Stomach (tissue), 9 donors: ENCODE results near the gene MUC21. TPM values are rescaled to one million over a fixed set of nuclear protein-coding genes. Genes with fewer than 3 reads are reported as not detected.

Experiments
- DNase-seq, 2 donors: peaks; one replicate each; pipeline versions ENCODE4 v3.0.0 to v3.0.0-alpha.2; 2013 to 2019
- H3K27ac ChIP-seq, 5 donors: fragments of 200-600 bp in 4 of 5; sonication (generic) in 4 of 5; one replicate each; pipeline ENCODE4 v1.5.1; 2013 to 2019; ENCODE audit warnings: mild to moderate bottlenecking in 1 of 5, moderate library complexity in 1 of 5
- H3K27me3 ChIP-seq, 3 donors: fragments of 200-600 bp; sonication (generic); one replicate each; pipeline ENCODE4 v1.5.1; 2017 to 2019; ENCODE audit warnings: mixed run types in 1 of 3
- H3K36me3 ChIP-seq, 4 donors: fragments of 200-600 bp; sonication (generic); 1 replicate in 3 of 4; 2 replicates in 1 of 4; pipeline ENCODE4 v1.5.1; 2016 to 2019
- H3K4me1 ChIP-seq, 4 donors: fragments of 200-600 bp; sonication (generic); one replicate each; pipeline ENCODE4 v1.5.1; 2016 to 2019
- H3K4me3 ChIP-seq, 4 donors: fragments of 200-600 bp; sonication (generic) in 3 of 4; one replicate each; pipeline ENCODE4 v1.5.1; 2016 to 2019; ENCODE audit warnings: mild to moderate bottlenecking in 1 of 4
- H3K9me3 ChIP-seq, 4 donors: fragments of 200-600 bp; sonication (generic); one replicate each; pipeline ENCODE4 v1.5.1; 2016 to 2019
- EP300 ChIP-seq: sonication (generic); formaldehyde crosslinking; IDR thresholded peaks from one replicate; pipeline ENCODE4 v1.6.1; 2017; ENCODE audit warnings: antibody characterized with exemption
- POLR2A ChIP-seq, 4 donors: fragments of 450-650 bp; IDR thresholded peaks; one replicate each; pipeline ENCODE4 v1.6.1; 2016; ENCODE audit warnings: antibody characterized with exemption in 4 of 4, control low read depth in 2 of 4, mild to moderate bottlenecking in 1 of 4, moderate library complexity in 1 of 4
- POLR2AphosphoS5 ChIP-seq, 3 donors: sonication (generic); formaldehyde crosslinking; IDR thresholded peaks; one replicate each; pipeline ENCODE4 v1.6.1; 2016; ENCODE audit warnings: antibody characterized with exemption in 3 of 3
- WGBS, 5 donors: extraction: QIAGEN DNeasy Blood & Tissue Kit in 3 of 5; methylation state at CpG; one replicate each; pipeline versions ENCODE4 v1.1.5 to v1.1.7; 2013 to 2018; 5-methylcytosine and 5-hydroxymethylcytosine counted together
- intact Hi-C: fragments of 100-400 bp; cut with DNase I; formaldehyde crosslinking; loops from one replicate; pipeline ENCODE4 v1.15.1; 2023; ENCODE audit warnings: low total_unique reads
- polyA plus RNA-seq, 3 donors: library from polyadenylated mRNA; stranded (reverse); fragments of 200-250 nt; gene quantifications; one replicate each; pipeline ENCODE4 v1.2.3, GENCODE V29; 2013
- total RNA-seq, 5 donors: library from RNA; depleted of rRNA; stranded (reverse); fragments of >200 nt; gene quantifications; one replicate each; pipeline versions ENCODE4 v1.1.0 to v1.2.3, GENCODE V29; 2014 to 2016
- TF ChIP-seq, protein P1 (sequence below), 7 experiments: fragments of 450-650 bp in 4 of 7; fragments of 200-600 bp in 3 of 7; sonication (generic) in 3 of 7; IDR thresholded peaks; one replicate each; pipeline ENCODE4 v1.5.1; 2016 to 2019; ENCODE audit warnings: antibody characterized with exemption in 7 of 7, control low read depth in 2 of 7, mild to moderate bottlenecking in 1 of 7
- donor health status: healthy with polysubstance abuse.
- donor health status: Bipolar disorder and iron deficiency.
- donor health status: healthy.

The MUC21 gene
- total and polyA plus RNA-seq, 8 donors, result 0.18 to 131 (median 1.6) TPM; not detected in 1

DNA sequence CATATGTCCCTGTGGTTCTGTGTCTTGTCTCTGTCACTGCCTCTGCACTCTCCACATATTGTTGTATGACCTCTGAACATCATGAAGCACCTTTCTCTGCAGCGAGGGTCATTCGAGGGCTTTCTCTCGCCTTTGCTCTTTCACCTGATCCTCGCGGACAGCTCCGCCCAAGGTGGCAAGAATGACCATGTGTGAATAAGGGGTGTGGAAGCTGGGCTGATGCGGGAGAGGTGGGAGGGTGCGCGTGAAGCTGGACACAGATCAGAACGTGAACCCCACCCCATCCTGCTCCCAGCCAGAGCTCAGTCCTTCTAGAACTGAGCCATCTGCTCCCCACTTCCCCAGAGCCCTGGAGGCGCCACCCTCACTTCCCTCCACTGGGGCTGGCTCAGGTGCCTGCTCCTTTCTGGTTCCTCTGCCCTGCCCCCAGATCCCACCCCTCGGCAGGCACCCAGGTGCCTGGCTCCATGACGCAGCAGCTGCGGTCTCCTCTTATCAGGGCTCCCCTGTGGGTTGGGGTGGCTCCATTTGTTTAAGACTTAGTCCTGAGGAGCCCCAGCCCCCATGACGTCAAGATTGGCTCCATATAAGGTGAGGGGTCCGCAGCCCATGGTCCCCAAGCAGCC is 43.0 kb upstream of the MUC21 start, which contains the start of gene MUCL3:
MUCL3 (plus strand) TSS at position 613 of the 626 bp plus-strand sequence. CDS start 27 bp downstream, outside the sequence.
- intact Hi-C loops, result no loop called here
- Histone ChIP-seq H3K9me3 (no peaks in the 10 kb centered on the region), H3K27me3 (peaks cover 0 to 42% (median 0%) of the 10 kb centered on the region in 3 donors), H3K27ac (peak within 1 kb of the TSS; percentile 35 to 73 (median 53)), H3K4me3 (peak within 1 kb of the TSS in 3 of 4 donors; percentile 15 to 23 (median 16)), H3K36me3 (no peaks in the 10 kb centered on the region), H3K4me1 (peaks cover 6 to 35% (median 30%) of the 10 kb centered on the region in 4 donors)
- DNase-seq, result peak; percentile 62 to 75
- TF ChIP-seq EP300 (no peak), POLR2AphosphoS5 (IDR thresholded peaks at IDR 0.05) (peak in 1 of 3 donors; percentile 37)
- 33 to 56% (median 41%) methylated on average over 16 of the region's 16 CpGs for WGBS, 5 donors

DNA sequence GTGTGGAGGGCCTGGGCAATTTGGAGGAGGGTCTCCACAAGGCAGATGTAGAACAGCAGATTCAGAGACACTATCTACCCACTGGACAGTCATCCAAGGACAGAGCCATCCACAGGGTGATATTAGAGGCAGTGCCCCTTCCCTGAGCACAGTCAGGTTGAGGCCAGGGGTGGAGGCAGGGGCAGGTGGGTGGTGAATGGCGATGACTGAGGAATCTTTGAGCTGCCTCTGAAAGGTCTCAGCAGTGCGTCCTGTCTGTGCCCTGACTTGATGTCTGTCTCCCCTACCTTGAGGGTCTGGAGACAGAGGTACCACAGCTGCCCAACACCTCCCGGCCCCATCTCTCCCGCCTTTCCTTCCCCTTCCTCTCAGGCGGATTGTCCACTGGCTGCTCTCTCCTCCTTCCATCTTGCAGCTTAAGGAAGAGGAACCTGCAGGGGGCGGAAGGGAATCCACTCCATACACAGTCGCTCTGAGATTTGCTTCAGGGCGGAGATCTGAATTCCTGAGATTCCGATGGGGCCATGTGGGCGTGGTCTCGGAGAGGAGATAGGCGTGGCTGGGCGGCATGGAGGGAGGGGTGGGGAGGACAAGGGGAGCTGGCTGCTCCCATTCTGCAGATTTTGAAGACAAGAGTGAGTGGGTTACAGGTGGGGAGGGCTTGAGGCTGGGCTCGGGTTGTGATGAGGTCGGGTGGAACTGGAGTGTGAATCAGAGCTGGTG is 41.0 kb upstream of the MUC21 start:
- Histone ChIP-seq H3K27ac (peak overlapping the region; percentile 18 to 73 (median 34)), H3K27me3 (peaks cover 0 to 42% (median 0%) of the 10 kb centered on the region in 3 donors), H3K4me1 (peaks cover 6 to 35% (median 30%) of the 10 kb centered on the region in 4 donors), H3K4me3 (peak overlapping the region in 3 of 4 donors; percentile 16 to 23 (median 20)), H3K36me3 (no peaks in the 10 kb centered on the region), H3K9me3 (no peaks in the 10 kb centered on the region)
- TF ChIP-seq POLR2A (IDR thresholded peaks at IDR 0.05) (no peak), POLR2AphosphoS5 (IDR thresholded peaks at IDR 0.05) (peak; percentile 10 to 53 (median 47)), EP300 (no peak)
- TF ChIP-seq, protein P1, sequence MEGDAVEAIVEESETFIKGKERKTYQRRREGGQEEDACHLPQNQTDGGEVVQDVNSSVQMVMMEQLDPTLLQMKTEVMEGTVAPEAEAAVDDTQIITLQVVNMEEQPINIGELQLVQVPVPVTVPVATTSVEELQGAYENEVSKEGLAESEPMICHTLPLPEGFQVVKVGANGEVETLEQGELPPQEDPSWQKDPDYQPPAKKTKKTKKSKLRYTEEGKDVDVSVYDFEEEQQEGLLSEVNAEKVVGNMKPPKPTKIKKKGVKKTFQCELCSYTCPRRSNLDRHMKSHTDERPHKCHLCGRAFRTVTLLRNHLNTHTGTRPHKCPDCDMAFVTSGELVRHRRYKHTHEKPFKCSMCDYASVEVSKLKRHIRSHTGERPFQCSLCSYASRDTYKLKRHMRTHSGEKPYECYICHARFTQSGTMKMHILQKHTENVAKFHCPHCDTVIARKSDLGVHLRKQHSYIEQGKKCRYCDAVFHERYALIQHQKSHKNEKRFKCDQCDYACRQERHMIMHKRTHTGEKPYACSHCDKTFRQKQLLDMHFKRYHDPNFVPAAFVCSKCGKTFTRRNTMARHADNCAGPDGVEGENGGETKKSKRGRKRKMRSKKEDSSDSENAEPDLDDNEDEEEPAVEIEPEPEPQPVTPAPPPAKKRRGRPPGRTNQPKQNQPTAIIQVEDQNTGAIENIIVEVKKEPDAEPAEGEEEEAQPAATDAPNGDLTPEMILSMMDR (IDR thresholded peaks at IDR 0.05), result peak in 5 of 7 experiments; percentile 6 to 73 (median 54)
- intact Hi-C loops, result no loop called here
- 5 to 18% (median 15%) methylated on average over 14 to 15 of the region's 15 CpGs for WGBS, 5 donors
- peak; percentile 89 for DNase-seq

DNA sequence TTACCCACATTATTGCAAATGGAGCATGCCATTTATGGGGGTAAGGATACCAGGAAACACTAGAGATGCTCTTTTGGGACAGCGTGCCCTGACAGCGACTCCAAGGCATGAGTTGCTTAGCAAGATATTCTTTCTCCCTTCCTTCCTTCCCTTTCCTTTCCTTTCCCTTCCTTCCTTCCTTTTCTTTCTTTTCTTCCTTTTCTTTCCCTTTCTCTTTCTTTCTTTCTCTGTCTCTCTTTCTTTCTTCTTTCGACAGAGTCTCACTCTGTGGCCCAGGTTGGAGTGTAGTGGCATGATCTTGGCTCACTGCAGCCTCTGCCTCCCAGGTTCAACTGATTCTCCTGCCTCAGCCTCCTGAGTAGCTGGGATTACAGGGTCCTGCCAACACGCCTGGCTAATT is 39.5 kb upstream of the MUC21 start:
- H3K27me3 ChIP-seq, result peaks cover 0 to 31% (median 0%) of the 10 kb centered on the region in 3 donors
- no peaks in the 10 kb centered on the region for H3K9me3 ChIP-seq
- 85 to 98% (median 96%) methylated on average over 4 of the region's 4 CpGs for WGBS, 5 donors
- TF ChIP-seq, protein P1 (IDR thresholded peaks at IDR 0.05), result no peak
- TF ChIP-seq EP300 (no peak), POLR2AphosphoS5 (IDR thresholded peaks at IDR 0.05) (no peak), POLR2A (IDR thresholded peaks at IDR 0.05) (no peak)
- H3K4me3 ChIP-seq, result no peak overlapping the region
- H3K27ac ChIP-seq, result no peak overlapping the region
- peaks cover 0 to 4% (median 0%) of the 10 kb centered on the region in 4 donors for H3K36me3 ChIP-seq
- no peak for DNase-seq
- intact Hi-C loops, result no loop called here
- H3K4me1 ChIP-seq, result peaks cover 6 to 34% (median 30%) of the 10 kb centered on the region in 4 donors

GRCh38 chr6:30945281-30945680 is 38.2 kb upstream of the MUC21 start:
- Histone ChIP-seq H3K27ac (no peak overlapping the region), H3K36me3 (peaks cover 0 to 17% (median 0%) of the 10 kb centered on the region in 4 donors), H3K9me3 (no peaks in the 10 kb centered on the region), H3K27me3 (peaks cover 0 to 31% (median 0%) of the 10 kb centered on the region in 3 donors), H3K4me1 (peaks cover 6 to 23% (median 20%) of the 10 kb centered on the region in 4 donors), H3K4me3 (no peak overlapping the region)
- TF ChIP-seq POLR2A (IDR thresholded peaks at IDR 0.05), result no peak
- no peak for TF ChIP-seq POLR2AphosphoS5 (IDR thresholded peaks at IDR 0.05)
- TF ChIP-seq EP300, result no peak
- TF ChIP-seq, protein P1 (IDR thresholded peaks at IDR 0.05), result no peak
- intact Hi-C loops, result no loop called here
- no peak for DNase-seq
- WGBS, 5 donors, result 84 to 89% (median 85%) methylated on average over 5 of the region's 5 CpGs
